ENCODE results near the gene AGR3. TPM values are rescaled to one million over a fixed set of nuclear protein-coding genes. Genes with fewer than 3 reads are reported as not detected.

AGR3 gene
- total RNA-seq, 1 experiment from 2014 or later: 0.57 TPM

DNA sequence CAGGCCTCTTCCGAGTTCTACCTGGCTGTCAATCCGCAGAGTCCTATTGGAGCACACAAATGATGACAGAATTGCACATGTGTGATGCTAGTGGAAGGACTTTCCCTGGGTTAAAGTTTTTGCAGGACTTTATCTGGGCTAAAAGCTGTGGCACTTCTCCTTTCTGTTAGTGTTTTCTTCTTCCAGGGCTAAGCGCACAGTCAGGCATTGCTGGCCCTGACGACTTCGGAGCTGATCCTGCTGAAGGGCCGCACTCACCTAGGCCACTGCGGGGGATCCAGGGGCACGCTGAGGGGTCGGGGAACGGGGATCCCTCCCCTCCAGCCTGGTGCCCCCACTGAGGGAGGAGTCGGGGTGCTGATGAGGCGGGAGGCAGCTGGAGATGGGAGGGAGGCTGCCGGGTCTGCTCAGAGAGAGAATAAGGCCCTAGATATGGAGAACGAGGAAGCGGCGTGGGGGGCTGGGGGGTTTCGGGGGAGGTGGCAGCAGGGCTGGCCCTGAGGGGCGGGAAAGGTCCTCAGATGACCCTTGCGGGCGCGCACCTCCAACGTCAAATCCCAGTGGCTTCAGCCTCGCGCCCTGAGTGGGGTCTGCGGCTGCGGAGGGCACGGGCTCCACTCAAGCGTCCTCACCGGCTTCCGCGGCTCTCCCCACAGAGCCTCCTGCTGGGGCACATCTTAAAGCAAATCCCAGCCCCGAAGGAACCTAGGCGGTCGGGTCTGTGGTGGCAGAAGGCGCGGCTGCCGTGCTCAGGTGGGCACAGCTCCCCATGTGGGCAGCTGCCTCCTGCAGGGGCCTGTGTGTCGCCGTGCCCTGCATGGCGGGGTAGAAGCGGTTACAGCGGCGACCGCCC is 30.9 kb downstream of the AGR3 start:
- Histone ChIP-seq H3K27ac (no peak overlapping the region), H3K4me2 (0 out of 2 replicates have a peak overlapping the region, but pooled peaks have one; percentile 0), H3K9me2 (ENCODE audit: insufficient read depth) (no peaks in the 10 kb centered on the region), H3K4me3 (no peak overlapping the region), H3K27me3 (ENCODE audit: insufficient read depth, low read depth) (no peaks in the 10 kb centered on the region), H3K9me3 (ENCODE audit: insufficient read depth, low read depth) (peaks cover 6% of the 10 kb centered on the region; the same call in 1 of the 2 replicates), H3F3A (ENCODE audit: insufficient read depth, low read depth) (peaks cover 30% of the 10 kb centered on the region), H3K4me1 (replicated peaks; ENCODE audit: insufficient read depth) (peaks cover 46% of the 10 kb centered on the region), H3K36me3 (ENCODE audit: low read depth) (no peaks in the 10 kb centered on the region), H2AFZ (no peak overlapping the region), H3K79me2 (ENCODE audit: low read depth) (no peaks in the 10 kb centered on the region), H4K20me1 (ENCODE audit: insufficient read depth) (no peaks in the 10 kb centered on the region)
- DNase-seq: no peak
- no peak for TF ChIP-seq CTCF (conservative IDR thresholded peaks at IDR 0.05)
- TF ChIP-seq EZH2 (IDR thresholded peaks at IDR 0.05; ENCODE audit: low read depth): no peak
- BruUV-seq (replicated peaks): no TSS peak
- ChIA-PET CTCF (no interaction called here), POLR2A (ENCODE audit: unreplicated experiment) (interaction anchor here (0.6 kb wide), 1 partner anchor 133 kb away, joined by 3 read pairs; no protein-coding TSS in a partner anchor)
- intact Hi-C loops (cut with micrococcal nuclease; ENCODE audit: unreplicated experiment): no loop called here

DNA sequence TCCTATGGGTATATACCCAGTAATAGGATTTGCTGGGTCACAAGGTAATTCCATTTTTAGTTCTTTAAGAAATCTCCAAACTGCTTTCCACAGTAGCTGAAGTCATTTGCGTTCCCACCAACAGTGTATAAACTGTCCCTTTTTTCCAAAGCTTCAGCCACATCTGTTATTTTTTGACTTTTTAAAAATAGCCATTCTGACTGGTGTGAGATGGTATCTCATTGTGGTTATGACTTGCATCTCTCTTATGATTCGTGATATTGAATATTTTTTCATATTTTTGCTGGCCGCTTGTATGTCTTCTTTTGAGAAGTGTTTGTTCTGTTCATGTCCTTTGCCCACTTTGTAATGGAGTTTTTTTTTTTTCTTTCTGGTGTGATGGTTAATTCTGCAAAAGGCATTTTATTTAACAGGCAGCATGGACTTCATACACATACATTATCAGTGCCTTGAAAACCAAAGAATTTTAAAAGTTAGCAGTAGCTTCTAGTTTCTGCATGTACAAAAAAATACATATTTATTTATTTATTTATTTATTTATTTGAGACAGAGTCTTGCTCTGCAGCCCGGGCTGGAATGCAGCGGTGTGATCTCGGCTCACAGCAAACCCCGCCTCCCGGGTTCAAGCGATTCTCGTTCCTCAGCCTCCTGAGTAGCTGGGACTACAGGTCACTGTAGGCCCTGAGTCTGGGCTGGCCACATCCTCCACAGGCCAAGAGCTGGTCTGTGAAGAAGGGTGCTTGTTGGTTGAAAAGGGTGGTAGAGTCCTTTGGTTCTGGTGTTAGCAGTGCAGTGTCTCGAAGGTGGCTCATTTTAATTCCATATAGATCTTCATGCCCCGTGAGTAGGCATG is 32.3 kb downstream of the AGR3 start:
- Histone ChIP-seq H3K36me3 (ENCODE audit: low read depth) (0 out of 2 replicates have a peak, but pooled peaks cover 5% of the 10 kb centered on the region), H4K20me1 (ENCODE audit: insufficient read depth) (no peaks in the 10 kb centered on the region), H3K27ac (no peak overlapping the region), H3K9me2 (ENCODE audit: insufficient read depth) (no peaks in the 10 kb centered on the region), H3K79me2 (ENCODE audit: low read depth) (no peaks in the 10 kb centered on the region), H3K9me3 (ENCODE audit: insufficient read depth, low read depth) (peaks cover 16% of the 10 kb centered on the region; the same call in 1 of the 2 replicates), H3K4me3 (no peak overlapping the region), H3K4me2 (0 out of 2 replicates have a peak overlapping the region, but pooled peaks have one; percentile 0), H3K27me3 (ENCODE audit: insufficient read depth, low read depth) (no peaks in the 10 kb centered on the region), H2AFZ (no peak overlapping the region), H3K4me1 (replicated peaks; ENCODE audit: insufficient read depth) (peaks cover 59% of the 10 kb centered on the region), H3F3A (ENCODE audit: insufficient read depth, low read depth) (peaks cover 36% of the 10 kb centered on the region)
- ChIA-PET CTCF (no interaction called here), POLR2A (ENCODE audit: unreplicated experiment) (interaction anchor here (0.6 kb wide), 1 partner anchor 390 kb away, joined by 6 read pairs; no protein-coding TSS in a partner anchor)
- no peak for DNase-seq
- TF ChIP-seq CTCF (conservative IDR thresholded peaks at IDR 0.05) (no peak), EZH2 (IDR thresholded peaks at IDR 0.05; ENCODE audit: low read depth) (no peak)
- intact Hi-C loops (cut with micrococcal nuclease; ENCODE audit: unreplicated experiment): loop anchor here (5.0 kb wide), 1 partner anchor 133 kb away; no protein-coding TSS in a partner anchor
- no TSS peak for BruUV-seq (replicated peaks)

GRCh38 chr7:16847381-16847860 is 34.4 kb downstream of the AGR3 start:
- Histone ChIP-seq H3K9me3 (ENCODE audit: insufficient read depth, low read depth) (peaks cover 23% of the 10 kb centered on the region; the same call in 1 of the 2 replicates), H4K20me1 (ENCODE audit: insufficient read depth) (no peaks in the 10 kb centered on the region), H3K9me2 (ENCODE audit: insufficient read depth) (no peaks in the 10 kb centered on the region), H3F3A (ENCODE audit: insufficient read depth, low read depth) (peaks cover 36% of the 10 kb centered on the region), H3K4me2 (peak overlapping the region; percentile 68), H3K27ac (peak overlapping the region; percentile 87), H2AFZ (peak overlapping the region; percentile 36; the same call in 1 of the 2 replicates), H3K27me3 (ENCODE audit: insufficient read depth, low read depth) (no peaks in the 10 kb centered on the region), H3K36me3 (ENCODE audit: low read depth) (0 out of 2 replicates have a peak, but pooled peaks cover 5% of the 10 kb centered on the region), H3K4me3 (peak overlapping the region; percentile 39; the same call in 1 of the 2 replicates), H3K4me1 (replicated peaks; ENCODE audit: insufficient read depth) (peaks cover 59% of the 10 kb centered on the region), H3K79me2 (ENCODE audit: low read depth) (no peaks in the 10 kb centered on the region)
- intact Hi-C loops (cut with micrococcal nuclease; ENCODE audit: unreplicated experiment): loop anchor here (1.0 to 5.0 kb wide), 5 partner anchors 42 to 135 kb away; partner anchors contain the start of gene TSPAN13
- no TSS peak for BruUV-seq (replicated peaks)
- DNase-seq: peak; percentile 90 to 100
- TF ChIP-seq EZH2 (IDR thresholded peaks at IDR 0.05; ENCODE audit: low read depth) (no peak), CTCF (conservative IDR thresholded peaks at IDR 0.05) (no peak)
- CTCF ChIA-PET: interaction anchor here (0.9 to 1.7 kb wide), 2 partner anchors 46 to 75 kb away, joined by 3 to 4 read pairs; no protein-coding TSS in a partner anchor
- POLR2A ChIA-PET (ENCODE audit: unreplicated experiment): interaction anchor here (0.6 to 0.7 kb wide), 5 partner anchors 36 to 525 kb away, joined by 3 to 7 read pairs (median 4); partner anchors contain the start of gene ANKMY2

Measured in PC-9 (cell line).